NCI-H2107 treated with DMSO at 0.1 percent for 48 hours (cell line): Measurements from ENCODE around the gene FRRS1.

Source experiments
- DNase-seq: peaks from one replicate; lab custom pipeline; 2025; ENCODE audit not compliant: unreplicated experiment; lab: John Stamatoyannopoulos, UW

The FRRS1 gene

DNA sequence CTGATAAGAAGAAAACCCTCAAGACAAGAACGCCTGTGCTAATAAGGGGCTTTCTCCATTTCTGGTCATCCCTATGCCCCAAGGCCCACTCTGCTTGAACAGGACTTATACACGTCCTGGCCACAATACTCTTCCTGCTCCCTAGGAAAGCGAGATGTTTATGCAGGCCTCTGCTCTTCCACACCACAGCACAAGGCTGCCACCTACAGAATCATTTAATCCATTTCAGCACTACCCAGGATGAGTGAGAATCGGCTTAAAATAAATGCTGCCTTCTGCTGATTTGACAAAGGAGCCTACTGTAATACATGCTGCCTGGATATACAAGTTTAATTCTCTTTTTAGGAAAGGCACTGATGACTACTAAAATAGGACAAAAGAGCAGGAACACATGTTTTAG, 29.4 kb downstream of the FRRS1 start:
- peak; percentile 59 for DNase-seq

DNA sequence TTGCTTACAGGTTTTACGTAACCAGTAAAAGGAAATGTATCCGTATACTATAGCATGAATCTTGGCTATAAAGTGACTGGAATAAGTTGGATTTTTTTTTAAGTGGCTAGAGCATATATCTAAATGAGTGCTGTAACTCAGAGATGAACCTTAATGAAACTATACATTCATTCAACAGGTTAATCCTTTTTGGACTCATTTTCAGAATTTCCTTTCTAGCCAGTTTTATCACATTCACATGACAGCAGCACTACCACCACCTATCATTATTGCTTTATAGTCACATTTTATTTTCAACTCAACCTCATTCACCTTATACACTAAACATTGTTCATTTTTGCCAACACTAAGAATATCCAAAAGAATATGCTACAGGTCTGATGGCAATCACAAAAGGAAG, 30.6 kb downstream of the FRRS1 start:
- DNase-seq, result no peak

DNA sequence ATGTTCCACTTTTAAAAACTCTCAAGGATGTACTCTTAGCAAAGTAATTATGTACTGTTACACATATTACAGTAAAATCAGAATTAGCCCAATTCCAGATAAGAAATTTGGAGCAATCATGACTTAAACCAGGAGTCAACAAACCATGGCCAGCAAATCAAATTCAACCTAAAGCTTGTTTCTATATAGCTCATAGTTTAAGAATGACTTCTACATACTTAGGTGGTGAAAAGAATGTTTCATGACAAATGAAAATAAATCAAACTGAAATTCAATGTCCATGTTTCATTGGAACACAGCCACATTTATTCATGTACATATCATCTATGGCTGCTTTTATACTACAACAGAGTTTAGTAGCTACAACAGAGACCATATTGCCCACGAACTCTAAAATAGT, 35.1 kb downstream of the FRRS1 start:
- no peak for DNase-seq

DNA sequence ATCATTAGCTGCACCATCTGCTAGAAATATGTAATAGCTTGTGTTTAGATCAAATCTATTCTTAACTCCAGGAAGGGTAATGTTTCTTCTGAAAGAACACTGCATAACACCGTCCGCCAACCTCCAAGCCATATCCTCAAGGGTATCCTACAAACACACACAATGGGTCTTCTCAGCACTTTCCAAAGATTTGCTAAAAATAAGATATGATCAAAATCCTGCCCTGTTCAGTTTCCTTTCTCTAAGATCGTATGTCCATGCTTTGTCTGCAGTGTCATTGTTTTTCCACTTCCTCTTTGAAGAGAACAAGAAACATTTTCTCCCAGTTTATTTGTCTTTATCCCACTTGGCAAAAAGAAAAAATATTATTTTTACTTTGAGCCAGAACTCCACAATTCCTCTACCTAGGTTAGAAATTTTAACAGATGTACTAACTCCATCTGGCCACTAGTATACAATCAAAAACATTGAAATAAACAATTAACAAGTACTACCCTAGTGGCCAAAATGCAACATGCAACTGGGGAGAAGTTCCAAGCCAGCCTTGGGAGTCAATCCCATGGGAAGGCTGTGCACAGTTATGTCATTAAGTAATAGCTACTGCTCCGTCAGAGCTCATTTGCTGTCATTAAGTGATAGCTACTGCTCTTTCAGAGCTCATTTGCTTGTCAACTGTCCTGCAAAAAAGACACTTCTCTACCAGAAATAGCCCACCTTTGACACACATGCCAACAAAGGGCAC, 37.8 kb downstream of the FRRS1 start:
- no peak for DNase-seq

DNA sequence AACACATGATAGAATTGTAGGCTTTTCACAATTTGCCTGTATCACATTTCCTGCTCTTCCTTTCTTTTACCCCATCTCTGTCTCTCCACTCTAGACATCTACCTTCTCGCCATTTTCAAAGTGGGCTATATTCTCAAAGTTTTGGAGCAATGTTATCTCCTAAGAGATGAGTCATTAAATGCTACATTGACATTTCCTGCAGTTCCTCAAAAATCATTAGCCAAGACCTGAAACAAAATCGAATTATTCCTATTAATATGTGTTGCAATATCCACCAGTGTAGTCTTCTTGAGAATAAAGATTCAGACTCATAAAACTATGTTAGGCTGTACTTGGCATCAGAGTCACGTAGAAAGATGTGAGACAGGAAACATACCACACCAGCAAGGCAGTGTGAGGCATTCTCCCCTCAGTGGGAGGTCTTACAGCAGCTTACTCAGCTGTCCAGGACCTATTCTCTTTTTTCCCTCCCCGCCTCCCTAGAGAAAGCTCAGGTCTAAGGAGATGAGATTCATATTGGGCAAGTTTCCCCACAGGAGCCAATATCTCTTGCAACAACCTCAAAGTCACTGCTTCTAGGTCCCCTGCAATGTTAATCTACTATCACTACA, 38.8 kb downstream of the FRRS1 start:
- DNase-seq, result no peak

DNA sequence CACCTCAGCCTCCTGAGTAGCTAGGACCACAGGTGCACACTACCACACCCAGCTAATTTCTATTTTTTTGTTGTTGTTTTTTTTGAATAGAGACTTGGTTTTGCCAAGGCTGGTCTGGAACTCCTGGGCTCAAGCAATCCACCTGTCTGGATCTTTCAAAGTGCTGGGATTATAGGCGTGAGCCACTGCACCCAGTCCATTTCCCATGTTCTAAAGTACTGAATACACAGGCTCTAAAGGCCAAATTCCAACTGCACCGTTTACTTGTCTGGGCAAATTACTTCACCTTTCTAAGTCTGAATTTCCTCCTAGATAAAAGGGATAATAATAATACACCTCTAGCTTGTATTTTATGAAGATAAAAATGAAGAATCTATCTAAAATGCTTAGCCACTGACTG, 39.6 kb downstream of the FRRS1 start:
- DNase-seq, result no peak

DNA sequence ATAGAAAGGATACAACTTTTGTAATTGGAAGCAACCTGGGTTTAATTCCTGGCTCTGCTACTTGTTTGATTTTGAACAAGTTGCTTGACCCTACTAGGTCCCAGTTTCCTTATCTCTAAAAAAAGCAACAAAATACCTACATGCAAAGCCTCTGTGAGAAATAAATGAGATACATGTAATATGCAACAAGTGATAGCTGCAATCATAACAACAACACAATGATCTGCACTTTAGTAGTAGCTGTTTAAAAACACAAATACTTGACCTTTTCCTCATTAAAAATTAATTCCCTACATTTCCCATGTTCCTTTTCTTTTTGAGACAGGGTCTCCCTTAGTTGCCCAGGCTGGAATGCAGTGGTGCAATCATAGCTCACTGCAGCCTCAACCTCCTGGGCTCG, 40.0 kb downstream of the FRRS1 start:
- no peak for DNase-seq

DNA sequence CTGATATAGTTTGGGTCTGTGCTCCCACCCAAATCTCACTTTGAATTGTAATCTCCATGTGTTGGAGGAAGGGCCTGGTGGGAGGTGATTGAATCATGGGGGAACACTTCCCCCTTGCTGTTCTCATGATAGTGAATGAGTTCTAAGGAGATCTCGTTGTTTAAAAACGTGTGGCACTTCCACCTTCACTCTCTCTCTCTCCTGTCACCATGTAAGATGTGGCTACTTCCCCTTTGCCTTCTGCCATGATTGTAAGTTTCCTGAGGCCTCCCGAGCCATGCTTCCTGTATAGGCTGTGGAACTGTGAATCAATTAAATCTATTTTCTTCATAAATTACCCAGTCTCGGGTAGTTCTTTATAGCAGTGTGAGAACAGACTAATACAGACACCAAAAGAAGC, 40.4 kb downstream of the FRRS1 start:
- no peak for DNase-seq

DNA sequence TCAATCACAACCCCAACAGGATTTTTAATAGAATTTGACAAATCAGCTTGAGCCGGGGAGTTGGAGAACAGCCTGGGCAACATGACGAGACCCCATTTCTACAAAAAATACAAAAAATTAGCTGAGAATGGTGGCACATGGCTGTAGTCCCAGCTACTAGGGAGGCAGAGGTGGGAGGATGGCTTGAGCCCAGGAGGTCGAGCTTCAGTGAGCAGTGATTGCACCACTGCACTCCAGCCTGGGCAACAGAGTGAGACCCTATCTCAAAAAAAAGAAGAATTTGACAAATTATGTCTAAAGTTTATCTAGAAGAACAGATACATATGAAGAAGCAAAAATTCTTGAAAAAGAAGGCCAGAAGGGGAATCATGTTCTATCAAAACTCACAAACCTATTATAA, 43.2 kb downstream of the FRRS1 start:
- no peak for DNase-seq

DNA sequence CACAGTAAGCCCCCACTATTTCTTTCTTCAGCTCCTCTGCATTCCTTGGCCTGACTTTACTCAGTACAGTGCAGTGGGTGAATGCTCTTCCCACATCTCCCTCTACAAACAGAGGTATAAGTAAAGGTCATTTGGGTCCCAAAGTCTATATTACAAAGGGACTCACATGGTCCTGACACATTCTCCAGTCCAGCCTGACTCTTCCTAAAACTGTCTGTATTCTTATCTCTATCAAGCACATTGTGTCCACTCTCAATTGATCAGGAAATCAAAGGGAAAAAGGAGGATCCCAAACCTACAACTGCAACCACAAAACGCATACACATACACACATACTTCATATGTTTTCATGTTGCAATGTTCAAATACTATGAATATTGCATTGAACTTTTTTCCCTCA, 49.4 kb downstream of the FRRS1 start:
- DNase-seq, result no peak

DNA sequence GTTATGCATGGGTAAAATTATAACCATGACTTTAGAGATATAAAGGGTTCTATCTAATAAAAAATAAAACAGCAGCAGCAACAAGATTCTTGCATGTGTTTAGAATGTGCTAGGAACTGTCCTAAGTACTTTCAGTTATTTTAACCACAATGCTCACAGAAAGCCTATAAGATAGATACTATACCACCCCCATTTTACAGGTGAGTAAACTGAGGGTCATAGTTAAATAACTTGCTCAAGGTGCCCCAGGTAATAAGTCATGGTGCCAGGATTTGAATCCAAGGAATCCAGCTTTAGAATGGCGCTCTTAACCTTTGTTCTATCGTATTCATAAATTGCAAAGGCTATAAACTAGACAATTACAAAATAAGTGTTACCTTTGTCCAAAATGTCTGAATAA, 53.4 kb downstream of the FRRS1 start:
- no peak for DNase-seq

DNA sequence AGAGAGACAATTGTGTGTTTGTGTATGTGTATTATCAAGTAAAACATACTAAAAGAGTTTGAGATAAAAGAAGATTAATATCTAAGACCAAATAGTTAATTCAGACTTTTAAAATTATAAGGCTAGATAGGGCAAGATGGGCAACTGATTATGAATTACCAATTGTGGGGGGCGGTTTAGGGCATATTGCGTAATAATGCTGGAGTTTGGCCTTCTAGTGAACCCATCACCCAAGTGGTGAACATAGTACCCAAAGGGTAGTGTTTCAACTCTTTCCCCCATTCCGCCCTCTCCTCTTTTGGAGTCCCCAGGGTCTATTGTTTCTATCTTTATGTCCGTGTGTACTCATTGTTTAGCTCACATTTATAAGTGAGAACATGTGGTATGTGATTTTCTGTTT, 55.4 kb downstream of the FRRS1 start:
- DNase-seq, result no peak

DNA sequence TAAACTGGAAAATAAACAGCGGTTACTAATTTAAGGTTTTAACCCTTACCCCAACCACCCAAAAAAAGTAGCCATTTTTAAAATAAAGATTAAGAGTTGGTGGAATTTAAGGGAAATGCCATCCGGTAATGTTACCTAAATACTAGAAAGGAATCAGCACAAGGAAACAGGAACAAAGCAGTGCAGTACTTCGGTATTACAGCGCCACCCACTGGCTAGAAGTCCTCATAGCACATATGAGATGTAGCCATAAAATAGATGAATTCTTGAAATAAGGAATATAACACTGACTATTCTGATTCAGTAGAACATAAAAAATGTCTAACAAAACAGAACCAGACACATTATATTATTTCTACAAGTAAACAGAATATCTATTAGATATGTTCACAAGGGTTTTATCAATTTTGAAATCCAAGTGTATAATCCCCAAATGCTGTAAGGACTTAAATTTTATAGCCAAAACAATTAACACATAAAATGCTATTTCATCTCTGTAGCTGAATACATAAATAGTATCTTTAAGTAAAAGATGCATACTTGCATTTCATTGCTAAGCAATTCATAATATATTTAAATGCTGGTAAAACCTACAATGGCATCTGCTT, 58.8 kb downstream of the FRRS1 start:
- peak; percentile 75 for DNase-seq

DNA sequence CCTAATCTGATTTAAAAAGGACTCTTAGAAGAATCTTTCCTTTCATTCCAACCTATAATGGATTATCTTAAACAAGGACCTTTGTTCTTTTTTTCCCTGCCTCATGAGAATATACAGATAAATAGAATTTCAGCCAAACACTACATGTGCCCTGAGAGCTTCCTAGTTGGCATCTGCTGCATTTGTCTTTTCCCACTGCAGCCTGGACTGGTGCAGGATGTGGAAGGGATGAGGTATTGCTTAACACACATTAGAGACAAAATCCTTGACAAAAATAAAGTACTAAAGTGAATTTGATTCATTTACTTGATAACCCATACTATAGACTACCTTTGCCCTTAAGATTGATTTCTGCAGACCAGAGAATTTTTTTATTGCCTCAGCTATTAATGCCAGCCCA, 61.0 kb downstream of the FRRS1 start:
- DNase-seq, result no peak

DNA sequence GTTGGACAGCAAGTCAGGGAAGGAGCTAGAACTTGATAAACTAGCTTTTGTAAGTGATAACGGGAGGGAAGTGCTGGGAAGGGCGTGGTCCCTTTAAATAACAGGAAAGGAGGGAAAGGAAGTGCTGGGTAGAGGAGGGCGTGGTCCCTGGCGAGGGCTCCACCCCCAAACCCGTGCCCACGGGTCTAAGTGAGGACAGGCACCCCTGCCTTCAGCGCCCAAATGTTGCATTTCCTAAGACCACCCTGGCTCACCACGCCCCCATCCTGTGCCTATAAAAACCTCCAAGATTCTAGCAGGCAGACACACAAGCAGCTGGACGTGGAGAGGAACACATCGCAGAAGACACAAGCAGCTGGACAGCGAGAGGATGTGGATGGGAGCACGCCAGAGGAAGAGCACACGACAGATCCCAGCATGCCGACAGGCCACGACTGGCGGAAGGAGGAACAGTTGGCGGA, 62.0 kb downstream of the FRRS1 start:
- no peak for DNase-seq

DNA sequence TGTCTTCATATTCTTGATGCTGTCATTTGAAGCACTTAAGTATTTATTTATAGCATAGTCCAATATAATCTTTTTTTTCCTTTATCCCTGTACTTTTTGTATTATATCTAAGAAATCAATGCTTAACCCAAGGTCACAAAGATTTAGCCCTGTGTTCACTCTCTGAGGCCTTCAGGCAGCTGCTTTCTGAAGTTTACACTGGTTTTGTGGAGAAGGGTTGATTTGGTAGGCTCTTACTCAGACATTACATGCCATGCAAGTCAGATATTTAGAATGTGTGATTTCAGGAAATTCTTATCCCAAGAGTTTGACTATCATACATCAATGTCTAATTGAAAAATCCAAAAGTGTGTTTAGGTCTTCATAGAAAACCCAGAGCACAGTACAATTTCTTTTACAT, 64.2 kb downstream of the FRRS1 start:
- no peak for DNase-seq

DNA sequence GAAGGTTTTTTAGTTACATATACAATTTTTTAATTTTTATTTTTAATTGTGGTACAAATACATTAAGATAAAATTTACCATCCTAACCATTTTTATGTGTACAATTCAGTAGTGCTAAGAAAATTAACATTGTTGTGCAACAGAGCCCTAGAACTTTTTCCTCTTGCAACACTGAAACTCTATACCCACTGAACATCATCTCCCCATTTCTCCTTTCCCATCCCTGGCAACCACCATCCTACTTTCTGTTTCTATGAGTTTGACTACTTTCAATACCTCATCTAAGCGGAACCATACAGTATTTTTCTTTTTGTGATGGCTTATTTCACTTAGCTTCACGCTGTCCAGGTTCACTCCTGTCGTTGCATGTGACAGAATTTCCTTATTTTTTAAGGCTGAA, 66.4 kb downstream of the FRRS1 start:
- no peak for DNase-seq

DNA sequence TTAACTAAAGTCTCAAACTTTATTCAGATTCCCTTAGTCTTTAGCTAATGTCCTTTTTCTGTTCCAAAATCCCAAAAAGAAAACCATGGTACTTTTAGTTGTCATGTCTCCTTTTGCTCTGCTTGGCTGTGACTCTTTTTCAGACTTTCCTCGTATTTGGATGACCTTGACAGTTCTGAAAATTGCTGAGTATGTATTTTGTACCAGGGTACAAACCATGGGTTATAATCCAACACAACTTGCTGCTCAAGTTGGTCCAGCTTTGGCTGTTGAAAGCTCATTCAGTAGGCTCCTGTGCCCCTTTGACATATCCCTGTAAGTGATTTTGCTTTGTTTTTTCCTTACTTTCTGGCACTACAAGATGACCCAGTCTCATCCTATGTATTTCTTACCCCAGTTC, 68.9 kb downstream of the FRRS1 start:
- no peak for DNase-seq

DNA sequence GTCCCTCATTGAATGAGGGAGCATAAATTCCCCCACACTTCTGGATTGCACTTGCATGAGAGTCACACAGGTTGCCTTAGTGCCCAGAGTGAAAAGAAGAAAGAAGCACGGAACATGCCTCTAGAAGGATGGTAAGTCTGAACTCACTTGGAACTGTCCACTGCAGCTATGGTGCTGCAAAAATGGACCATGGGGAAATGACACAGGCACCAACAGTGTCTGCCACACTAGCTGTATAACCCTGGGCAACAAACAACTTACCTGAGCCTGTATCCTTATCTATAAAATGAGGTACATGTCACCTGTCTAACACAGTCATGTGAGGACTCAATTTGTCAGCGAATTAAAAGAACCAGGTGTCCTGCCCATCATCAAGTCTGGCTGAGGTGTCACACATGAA, 69.8 kb downstream of the FRRS1 start:
- no peak for DNase-seq

DNA sequence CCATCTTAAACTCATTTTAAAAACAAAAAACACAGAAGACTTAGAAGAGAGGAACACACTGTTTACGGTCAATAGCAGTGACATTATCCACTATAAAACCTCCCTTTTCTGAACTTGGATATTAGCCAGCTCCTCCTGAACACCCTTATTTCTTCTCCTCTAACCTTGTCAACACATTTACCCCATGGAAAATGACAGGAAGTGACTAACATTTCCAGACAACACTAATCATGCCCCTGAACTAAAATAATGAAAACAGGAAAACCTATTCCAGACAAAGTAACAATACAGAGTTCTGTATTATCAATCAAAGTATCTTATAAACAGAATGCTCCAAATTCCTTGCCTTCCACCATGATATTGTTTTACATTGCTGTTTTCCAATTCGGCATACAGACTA, 75.3 kb downstream of the FRRS1 start:
- DNase-seq, result no peak

DNA sequence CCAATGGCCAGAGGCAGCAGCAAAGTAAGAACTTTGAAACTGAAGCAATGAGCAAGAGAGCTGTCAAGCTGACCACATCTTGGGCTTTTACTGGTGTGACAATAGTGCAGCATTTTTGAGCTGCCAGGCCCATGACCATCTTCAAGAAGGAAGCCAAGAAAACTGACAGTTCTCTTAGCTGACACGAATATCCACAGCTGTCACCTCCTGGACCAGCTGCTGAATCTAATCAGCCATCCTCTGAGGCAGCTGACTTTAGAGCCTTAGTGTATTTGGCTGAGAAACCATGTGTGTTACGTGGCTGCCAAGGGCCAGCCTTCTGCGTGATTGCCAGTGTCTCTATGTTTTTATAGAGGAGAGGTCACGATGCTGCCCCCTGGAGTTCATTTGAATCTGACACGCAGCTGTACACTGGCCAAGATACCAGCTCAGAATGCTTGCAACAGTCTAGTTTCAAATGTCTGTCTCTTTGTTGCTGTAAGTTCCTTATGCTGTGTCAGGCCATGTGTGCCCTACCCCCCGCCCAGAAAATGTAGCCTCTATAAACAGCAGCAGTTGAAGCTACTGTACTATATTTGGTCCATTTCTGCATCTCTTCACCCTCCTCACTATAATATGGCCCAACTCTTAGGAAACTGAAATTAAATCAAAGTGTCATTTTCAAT, 80.8 kb downstream of the FRRS1 start:
- DNase-seq, result peak; percentile 87

DNA sequence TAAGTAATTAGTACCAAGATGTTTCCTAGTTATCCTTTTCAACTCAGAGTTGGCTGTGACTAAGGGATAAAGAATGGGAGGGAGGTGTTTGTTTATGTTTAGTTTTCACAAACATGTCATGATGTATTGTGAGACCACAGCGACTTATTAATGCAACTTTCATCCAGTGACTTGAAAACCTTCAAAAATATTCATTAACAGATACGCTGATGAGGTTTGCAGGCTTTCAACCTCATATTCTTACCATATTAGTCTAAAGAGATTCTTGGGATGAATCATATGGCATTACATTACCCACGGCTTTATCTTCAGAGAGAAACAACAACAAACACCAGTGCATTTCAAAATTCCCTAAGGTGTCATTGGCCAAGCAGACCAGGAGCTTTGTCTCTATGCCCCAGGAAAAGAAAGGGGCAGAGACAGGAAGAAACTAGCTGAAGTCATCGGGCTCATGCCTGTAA, 84.1 kb downstream of the FRRS1 start:
- DNase-seq, result no peak
